ENCODE data around the gene NDUFS7. TPM values are rescaled to one million over a fixed set of nuclear protein-coding genes. Genes with fewer than 3 reads are reported as not detected.

The NDUFS7 gene
- total RNA-seq, 1 donor from 2014 or later = 216 TPM

DNA sequence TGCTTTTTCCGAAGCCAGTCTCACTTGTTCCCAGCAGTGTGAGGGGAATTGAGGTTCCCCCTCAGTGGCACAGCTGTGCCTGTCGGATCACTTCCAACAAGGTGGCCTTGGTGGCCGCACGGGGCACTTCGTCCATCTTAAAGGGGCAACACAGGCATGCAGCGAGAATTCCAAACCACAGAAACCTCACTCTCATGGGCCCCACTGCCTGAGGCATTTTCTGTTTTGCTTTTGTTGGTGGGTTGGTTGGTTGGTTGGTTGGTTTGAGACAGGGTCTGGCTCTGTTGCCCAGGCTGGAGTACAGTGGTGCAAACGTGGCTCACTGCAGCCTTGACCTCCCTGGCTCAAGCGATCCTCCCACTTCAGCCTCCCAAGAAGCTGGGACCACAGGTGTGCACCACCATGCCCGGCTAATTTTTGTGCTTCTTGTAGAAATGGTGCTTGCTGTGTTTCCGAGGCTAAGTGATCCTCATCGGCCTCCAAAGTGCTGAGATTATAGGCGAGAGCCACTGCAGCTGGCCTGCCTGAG, 3.7 kb upstream of the NDUFS7 start:
- DNase-seq (ENCODE audit: low spot score in 2 of 2) = no peak
- Histone ChIP-seq H3K27ac (no peak overlapping the region), H3K36me3 (peaks cover 16 to 22% of the 10 kb centered on the region in 2 donors), H3K4me3 (no peak overlapping the region), H3K9me3 (no peaks in the 10 kb centered on the region), H3K27me3 (no peaks in the 10 kb centered on the region), H3K4me1 (peaks cover 7 to 8% of the 10 kb centered on the region in 2 donors)
- intact Hi-C loops (cut with DNase I) = no loop called here
- TF ChIP-seq, protein P1, sequence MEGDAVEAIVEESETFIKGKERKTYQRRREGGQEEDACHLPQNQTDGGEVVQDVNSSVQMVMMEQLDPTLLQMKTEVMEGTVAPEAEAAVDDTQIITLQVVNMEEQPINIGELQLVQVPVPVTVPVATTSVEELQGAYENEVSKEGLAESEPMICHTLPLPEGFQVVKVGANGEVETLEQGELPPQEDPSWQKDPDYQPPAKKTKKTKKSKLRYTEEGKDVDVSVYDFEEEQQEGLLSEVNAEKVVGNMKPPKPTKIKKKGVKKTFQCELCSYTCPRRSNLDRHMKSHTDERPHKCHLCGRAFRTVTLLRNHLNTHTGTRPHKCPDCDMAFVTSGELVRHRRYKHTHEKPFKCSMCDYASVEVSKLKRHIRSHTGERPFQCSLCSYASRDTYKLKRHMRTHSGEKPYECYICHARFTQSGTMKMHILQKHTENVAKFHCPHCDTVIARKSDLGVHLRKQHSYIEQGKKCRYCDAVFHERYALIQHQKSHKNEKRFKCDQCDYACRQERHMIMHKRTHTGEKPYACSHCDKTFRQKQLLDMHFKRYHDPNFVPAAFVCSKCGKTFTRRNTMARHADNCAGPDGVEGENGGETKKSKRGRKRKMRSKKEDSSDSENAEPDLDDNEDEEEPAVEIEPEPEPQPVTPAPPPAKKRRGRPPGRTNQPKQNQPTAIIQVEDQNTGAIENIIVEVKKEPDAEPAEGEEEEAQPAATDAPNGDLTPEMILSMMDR (IDR thresholded peaks at IDR 0.05) = no peak

DNA sequence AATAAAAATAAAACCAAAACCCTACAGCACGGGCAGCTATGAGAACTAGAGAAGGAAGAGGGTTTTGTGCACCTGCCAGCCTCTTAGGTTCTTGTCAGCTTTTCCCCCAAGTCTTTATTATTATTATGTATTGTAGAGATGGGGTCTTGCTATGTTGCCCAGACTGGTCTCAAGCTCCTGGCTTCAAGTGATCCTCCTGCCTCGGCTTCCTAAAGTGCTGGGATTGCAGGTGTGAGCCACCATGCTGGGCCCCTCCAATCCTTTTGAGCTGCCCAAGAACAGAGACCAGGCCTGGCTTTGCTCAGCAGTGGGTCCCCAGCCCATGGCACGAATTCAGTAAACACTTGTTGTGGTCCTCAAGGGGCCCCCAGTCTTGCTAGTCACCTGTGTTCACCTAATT, 1.5 kb upstream of the NDUFS7 start:
- intact Hi-C loops (cut with DNase I) = no loop called here

DNA sequence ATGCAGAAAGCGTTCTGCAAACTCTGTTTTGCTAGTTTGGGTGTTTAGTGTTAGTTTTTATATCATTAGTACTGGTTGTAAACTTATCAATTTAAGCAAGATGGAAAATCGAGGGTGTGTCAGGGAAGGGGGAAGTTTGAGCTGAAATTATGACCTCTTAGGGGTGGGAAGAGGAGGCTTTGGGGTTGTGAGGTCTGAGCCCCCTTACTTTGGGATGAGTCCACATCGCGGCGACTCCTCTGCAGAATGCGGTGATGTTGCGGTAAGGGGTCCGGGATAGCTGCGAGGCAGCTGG, 743 bp upstream of the NDUFS7 start:
- peak overlapping the region in 1 of 2 donors; percentile 78 for H3K27ac ChIP-seq
- intact Hi-C loops (cut with DNase I) = loop anchor here (1.0 kb wide), 4 partner anchors 24 to 96 kb away; partner anchors contain the start of genes C19orf25, DAZAP1 and RPS15
- H3K4me3 ChIP-seq = peak overlapping the region in 1 of 2 donors; percentile 81
- TF ChIP-seq, protein P1 (IDR thresholded peaks at IDR 0.05) = no peak
- DNase-seq (ENCODE audit: low spot score in 2 of 2) = no peak
- H3K4me1 ChIP-seq = peaks cover 8 to 10% of the 10 kb centered on the region in 2 donors
- H3K36me3 ChIP-seq = peaks cover 4 to 17% of the 10 kb centered on the region in 2 donors
- H3K9me3 ChIP-seq = no peaks in the 10 kb centered on the region
- no peaks in the 10 kb centered on the region for H3K27me3 ChIP-seq

More for the DNA sequence above, 1.5 kb upstream of the NDUFS7 start:
- Histone ChIP-seq H3K4me1 (peaks cover 8 to 10% of the 10 kb centered on the region in 2 donors), H3K36me3 (peaks cover 11 to 24% of the 10 kb centered on the region in 2 donors), H3K4me3 (no peak overlapping the region), H3K27ac (no peak overlapping the region), H3K27me3 (no peaks in the 10 kb centered on the region), H3K9me3 (no peaks in the 10 kb centered on the region)
- TF ChIP-seq, protein P1 (IDR thresholded peaks at IDR 0.05) = no peak
- no peak for DNase-seq (ENCODE audit: low spot score in 2 of 2)

DNA sequence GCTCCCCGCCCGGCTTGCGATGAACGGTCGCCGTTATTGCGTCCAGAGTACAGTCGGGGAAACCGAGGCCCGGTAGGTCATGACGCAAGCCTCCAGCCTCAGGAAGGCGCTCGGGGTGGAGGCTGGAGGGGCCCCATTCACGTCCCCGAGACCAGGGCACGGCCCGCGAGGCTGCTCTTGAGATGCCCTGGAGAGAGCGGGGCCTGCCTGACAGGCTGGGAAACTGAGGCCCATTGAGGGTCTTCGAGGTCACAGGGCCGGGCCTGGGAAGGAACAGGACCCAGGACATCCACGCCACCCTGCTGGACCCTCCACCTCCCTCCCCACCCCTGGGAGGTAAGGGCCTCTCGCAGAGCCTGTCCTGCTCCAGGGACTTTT, 367 bp downstream of the NDUFS7 start:
- Histone ChIP-seq H3K9me3 (no peaks in the 10 kb centered on the region), H3K36me3 (peaks cover 9 to 24% of the 10 kb centered on the region in 2 donors), H3K27ac (peak overlapping the region; percentile 76 to 78), H3K4me3 (peak overlapping the region; percentile 81), H3K4me1 (peaks cover 8 to 10% of the 10 kb centered on the region in 2 donors), H3K27me3 (no peaks in the 10 kb centered on the region)
- no peak for DNase-seq (ENCODE audit: low spot score in 2 of 2)
- intact Hi-C loops (cut with DNase I) = no loop called here
- TF ChIP-seq, protein P1 (IDR thresholded peaks at IDR 0.05) = no peak

DNA sequence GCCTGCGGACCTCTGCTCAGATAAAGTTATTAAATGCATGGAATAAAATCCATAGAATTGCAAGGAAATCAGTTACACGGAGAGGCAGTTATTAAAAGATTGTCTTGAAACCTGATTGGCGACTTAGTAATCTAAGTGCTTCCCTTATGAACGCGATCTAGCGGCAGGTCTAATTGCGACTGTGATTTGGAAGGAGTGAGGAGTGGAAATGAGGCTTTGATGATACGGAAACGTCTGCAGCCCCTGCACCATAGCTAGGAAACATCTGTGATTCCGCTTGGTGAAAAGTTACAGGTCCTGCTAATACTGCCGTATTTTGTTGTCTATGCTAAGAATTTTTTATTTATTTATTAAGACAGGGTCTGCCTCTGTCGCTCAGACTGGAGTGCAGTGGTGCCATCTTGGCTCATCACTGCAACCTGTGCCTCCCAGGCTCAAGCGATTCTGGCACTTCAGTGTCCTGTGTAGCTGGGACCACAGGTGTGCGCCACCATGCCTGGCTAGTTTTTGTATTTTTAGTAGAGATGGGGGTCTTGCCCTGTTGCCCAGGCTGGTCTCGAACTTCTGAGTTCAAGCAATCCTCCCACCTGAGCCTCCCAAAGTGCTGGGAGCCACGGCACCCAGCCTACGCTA, 887 bp downstream of the NDUFS7 start:
- Histone ChIP-seq H3K9me3 (no peaks in the 10 kb centered on the region), H3K36me3 (peaks cover 15 to 29% of the 10 kb centered on the region in 2 donors), H3K4me3 (peak overlapping the region; percentile 81), H3K4me1 (peaks cover 8 to 10% of the 10 kb centered on the region in 2 donors), H3K27me3 (no peaks in the 10 kb centered on the region), H3K27ac (peak overlapping the region; percentile 76 to 78)
- intact Hi-C loops (cut with DNase I) = no loop called here
- DNase-seq (ENCODE audit: low spot score in 2 of 2) = no peak
- TF ChIP-seq, protein P1 (IDR thresholded peaks at IDR 0.05) = no peak
